GM12878 (cell line): ENCODE results near the gene MMP10. TPM values are rescaled to one million over a fixed set of nuclear protein-coding genes. Genes with fewer than 3 reads are reported as not detected.
A peak's percentile ranks its signal among the peaks of the same experiment; 100 is the strongest.

Experiments used
- ATAC-seq: fragments of 200-7000 bp; cut with Tn5 transposase; 3 replicates; pipeline ENCODE4 v1.9.1; 2020; ENCODE audit warnings: mild to moderate bottlenecking, moderate library complexity
- BruUV-seq: library from RNA; stranded (reverse); fragments of 400-500 nt; replicated peaks from 2 replicates; lab custom pipeline; 2021; lab: Mats Ljungman, UMichigan
- CTCF ChIA-PET: fragments of 300-600 bp; sonication (Branson Sonifier 250); formaldehyde crosslinking; extraction: SDS; loops from one replicate; lab custom pipeline; 2021; ENCODE audit warnings: inconsistent platforms; lab: Yijun Ruan, JAX
- POLR2A ChIA-PET: fragments of 350-600 bp; formaldehyde crosslinking; extraction: SDS; loops from one replicate; lab custom pipeline; 2021; ENCODE audit warnings: inconsistent platforms; lab: Charles Lee
- RAD21 ChIA-PET: fragments of 300-600 bp; sonication (Branson Sonifier 250); formaldehyde crosslinking; loops from one replicate; lab custom pipeline; 2023; ENCODE audit warnings: antibody characterized with exemption; ENCODE audit not compliant: unreplicated experiment; lab: Charles Lee
- SMC1A ChIA-PET: fragments of 300-600 bp; sonication (Branson Sonifier 250); formaldehyde crosslinking; loops from one replicate; lab custom pipeline; 2023; ENCODE audit not compliant: unreplicated experiment, uncharacterized antibody; lab: Charles Lee
- DNase-seq: peaks from one replicate; pipeline ENCODE4 v3.0.0-alpha.2; 2011; ENCODE audit warnings: low read depth, low spot score
- FAIRE-seq: peaks from 3 replicates; lab custom pipeline; 2011; peaks lifted over from hg19 to GRCh38; lab: Jason Lieb, UNC
- H2AFZ ChIP-seq: 2 replicates; pipeline ENCODE4 v1.6.0; 2011; ENCODE audit warnings: low read depth, low read length, control low read depth; ENCODE audit not compliant: control insufficient read depth
- H3K27ac ChIP-seq: 2 replicates; pipeline ENCODE4 v1.5.1; 2011; ENCODE audit warnings: control low read depth; ENCODE audit not compliant: control insufficient read depth, insufficient read depth
- H3K27me3 ChIP-seq, 2 experiments: replicated peaks in 1 of 2; 2 replicates each; pipeline versions ENCODE4 v1.6.0 to v1.6.1; 2011; ENCODE audit warnings: low read length in 1 of 2; ENCODE audit not compliant: control insufficient read depth in 2 of 2, insufficient read depth in 2 of 2
- H3K36me3 ChIP-seq, 2 experiments: 2 replicates each; pipeline ENCODE4 v1.5.1; 2011; ENCODE audit warnings: low read length in 1 of 2; ENCODE audit not compliant: control insufficient read depth in 2 of 2, insufficient read depth in 2 of 2
- H3K4me1 ChIP-seq: 2 replicates; pipeline ENCODE4 v1.6.1; 2011; ENCODE audit warnings: mild to moderate bottlenecking, low read length, moderate library complexity, mixed read lengths; ENCODE audit not compliant: control insufficient read depth, insufficient read depth
- H3K4me2 ChIP-seq: 2 replicates; pipeline ENCODE4 v1.6.0; 2011; ENCODE audit warnings: control low read depth; ENCODE audit not compliant: control insufficient read depth, insufficient read depth
- H3K4me3 ChIP-seq: fragments of 200-600 bp; sonication (generic); 2 replicates; pipeline ENCODE4 v1.5.1; 2016
- H3K79me2 ChIP-seq: 2 replicates; pipeline ENCODE4 v1.6.0; 2011; ENCODE audit warnings: low read length; ENCODE audit not compliant: control insufficient read depth, insufficient read depth
- H3K9ac ChIP-seq: 2 replicates; pipeline ENCODE4 v1.8.0; 2011; ENCODE audit warnings: low read length, control low read depth, mixed read lengths; ENCODE audit not compliant: control insufficient read depth, insufficient read depth
- H3K9me3 ChIP-seq: replicated peaks from 3 replicates; pipeline ENCODE4 v1.5.1; 2011; ENCODE audit warnings: mild to moderate bottlenecking, low read length; ENCODE audit not compliant: control insufficient read depth, insufficient read depth
- H4K20me1 ChIP-seq: 2 replicates; pipeline ENCODE4 v1.6.0; 2011; ENCODE audit not compliant: control insufficient read depth, insufficient read depth
- ATF7 ChIP-seq: fragments of 450-650 bp; IDR thresholded peaks from 2 replicates; pipeline ENCODE4 v1.6.1; 2016; ENCODE audit warnings: low read depth, mild to moderate bottlenecking
- BCL11A ChIP-seq: IDR thresholded peaks from 2 replicates; pipeline ENCODE4 v1.6.1; 2011; ENCODE audit warnings: low read depth, low read length
- BCLAF1 ChIP-seq: fragments of 450-650 bp; IDR thresholded peaks from 2 replicates; pipeline ENCODE4 v1.6.1; 2017; ENCODE audit warnings: antibody characterized with exemption, mild to moderate bottlenecking, moderate library complexity
- CTCF ChIP-seq, 3 experiments: IDR thresholded peaks in 2 of 3; conservative IDR thresholded peaks in 1 of 3; 2 replicates each; pipeline ENCODE4 v1.5.1; 2011; ENCODE audit warnings: low read depth in 3 of 3, low read length in 3 of 3, mild to moderate bottlenecking in 3 of 3, control low read depth in 2 of 3, moderate library complexity in 2 of 3, inconsistent platforms in 1 of 3, mixed read lengths in 1 of 3; ENCODE audit not compliant: control insufficient read depth in 2 of 3, insufficient read depth in 1 of 3; ENCODE audit errors: extremely low read depth in 1 of 3
- NFYA ChIP-seq: IDR thresholded peaks from 2 replicates; pipeline ENCODE4 v1.6.1; 2011; ENCODE audit warnings: low read depth, mild to moderate bottlenecking, low read length, improper control_type of control experiment, borderline replicate concordance
- RAD21 ChIP-seq: IDR thresholded peaks from 2 replicates; pipeline ENCODE4 v1.6.1; 2011; ENCODE audit warnings: mild to moderate bottlenecking, low read depth, low read length, moderate library complexity; ENCODE audit not compliant: insufficient read depth
- RBBP5 ChIP-seq: fragments of 200-600 bp; sonication (generic); conservative IDR thresholded peaks from 2 replicates; pipeline ENCODE4 v1.6.1; 2016
- SMC3 ChIP-seq: IDR thresholded peaks from 2 replicates; pipeline ENCODE4 v1.6.1; 2011; ENCODE audit warnings: low read length, improper control_type of control experiment, borderline replicate concordance
- SREBF2 ChIP-seq: IDR thresholded peaks from 2 replicates; pipeline ENCODE4 v1.6.1; 2012; ENCODE audit warnings: mild to moderate bottlenecking, low read length
- ZNF24 ChIP-seq: fragments of 450-650 bp; IDR thresholded peaks from 2 replicates; pipeline ENCODE4 v1.6.1; 2017; ENCODE audit warnings: antibody characterized with exemption, mild to moderate bottlenecking
- WGBS: methylation state at CpG from one replicate; pipeline ENCODE4 v1.1.6; 2016; ENCODE audit warnings: low lambda C conversion rate; ENCODE audit not compliant: insufficient replicate concordance, insufficient coverage; ENCODE audit errors: missing lambda C conversion rate; 5-methylcytosine and 5-hydroxymethylcytosine counted together
- in situ Hi-C: fragments of 300-500 bp; cut with MboI; formaldehyde crosslinking; loops from 9 replicates; pipeline ENCODE4 v1.14.3; 2018; ENCODE audit warnings: mixed read lengths
- intact Hi-C: fragments of 100-400 bp; cut with micrococcal nuclease; formaldehyde crosslinking; loops from one replicate; pipeline ENCODE4 v1.14.2; 2022; ENCODE audit not compliant: unreplicated experiment
- polyA plus RNA-seq, 11 experiments: library from polyadenylated mRNA; depleted of rRNA in 4 of 11; unstranded in 6 of 11; stranded (reverse) in 5 of 11; fragments of >200 nt; fragmentation: Nextera tagmentation in 4 of 11; fragmentation: Illumina TruSeq in 1 of 11; extraction: Ambion mirVana in 4 of 11; extraction: Trizol in 1 of 11; gene quantifications; 1 replicate in 1 of 11; 2 replicates in 10 of 11; pipeline versions ENCODE4 v1.2.1 to v1.2.3, GENCODE V29; 2011 to 2016; ENCODE audit warnings: inconsistent platforms in 2 of 11, missing spikeins in 2 of 11, low read depth in 1 of 11
- total RNA-seq, 4 experiments: library from RNA; depleted of rRNA in 3 of 4; stranded (reverse); fragments of >200 nt in 3 of 4; fragmentation: Illumina TruSeq in 1 of 4; extraction: Trizol in 1 of 4; gene quantifications; 2 replicates each; pipeline versions ENCODE4 v1.2.1 to v1.2.3, GENCODE V29; 2013 to 2021

Gene MMP10
- total and polyA plus RNA-seq, 10 of the 15 experiments (the other 5 are each of a cell fraction or from before 2014, with no cell fraction given) = not detected

- Histone ChIP-seq H3K9ac (no peak overlapping the region), H3K4me2 (no peak overlapping the region), H4K20me1 (no peaks in the 10 kb centered on the region), H3K27ac (no peak overlapping the region), H3K36me3 (no peaks in the 10 kb centered on the region), H2AFZ (no peak overlapping the region), H3K4me1 (no peaks in the 10 kb centered on the region), H3K27me3 (peaks cover 0 to 2% of the 10 kb centered on the region in 2 experiments; a peak in 1 of 4 replicates), H3K79me2 (no peaks in the 10 kb centered on the region), H3K9me3 (no peaks in the 10 kb centered on the region), H3K4me3 (no peak overlapping the region)
- ChIA-PET SMC1A (interaction anchor here (0.7 to 2.9 kb wide), 4 partner anchors 108 to 244 kb away, joined by 3 to 9 read pairs (median 4); no protein-coding TSS in a partner anchor), POLR2A (no interaction called here), RAD21 (interaction anchor here (1.5 kb wide), 1 partner anchor 131 kb away, joined by 3 read pairs; no protein-coding TSS in a partner anchor), CTCF (interaction anchor here (1.1 to 1.5 kb wide), 4 partner anchors 20 to 245 kb away, joined by 3 to 5 read pairs (median 3); no protein-coding TSS in a partner anchor)
- no peak for TF ChIP-seq BCL11A
- TF ChIP-seq RAD21 = 0 out of 2 replicates have a peak, but pooled peaks have one; percentile 14
- TF ChIP-seq BCLAF1 = no peak
- TF ChIP-seq RBBP5 = no peak
- no peak for TF ChIP-seq NFYA
- TF ChIP-seq CTCF (IDR thresholded peaks at IDR 0.05 in 2 of 3, conservative IDR thresholded peaks at IDR 0.05 in 1 of 3; ENCODE audit: control insufficient read depth in 2 of 3, extremely low read depth in 1 of 3, insufficient read depth in 1 of 3, low read depth in 3 of 3, low read length in 3 of 3) = peak; percentile 28 to 40 (median 28); a peak in 4 of 6 replicates
- TF ChIP-seq SREBF2 = no peak
- TF ChIP-seq ATF7 = no peak
- TF ChIP-seq ZNF24 = no peak
- no peak; the same call in 1 of the 2 replicates for TF ChIP-seq SMC3
- DNase-seq = no peak
- intact Hi-C loops = no loop called here
- BruUV-seq = no TSS peak
- WGBS = 8% methylated on average over 3 of the region's 3 CpGs
- ATAC-seq = no peak
- peak; percentile 13 for FAIRE-seq
- in situ Hi-C loops = no loop called here
Observed at GRCh38 chr11:102810950-102811660, 30.7 kb upstream of the MMP10 start.
